ENCODE measurements around the gene MRTFA.
"Not testable (repeated sequence)": the region's sequence is repeated elsewhere in the genome, so short reads cannot be mapped to it uniquely, and the experiment has no call there.

The MRTFA gene

GRCh38 chr22:40679249-40679963 lies 42.9 kb upstream of the MRTFA start, which contains the start of gene MCHR1:
Gene MCHR1, plus strand, starts transcription at chr22:40679484. Its CDS starts 169 bp downstream, at chr22:40679653.
- no peak for TF ChIP-seq CTCF (IDR thresholded peaks at IDR 0.05; ENCODE audit: insufficient read depth, missing control alignments)
- DNase-seq (ENCODE audit: insufficient read length, low spot score) (no peak), FAIRE-seq (no peak)

GRCh38 chr22:40678493-40679248 lies 42.2 kb upstream of the MRTFA start:
- DNase-seq (ENCODE audit: insufficient read length, low spot score): no peak
- no peak for TF ChIP-seq CTCF (IDR thresholded peaks at IDR 0.05; ENCODE audit: insufficient read depth, missing control alignments)
- FAIRE-seq: no peak

DNA sequence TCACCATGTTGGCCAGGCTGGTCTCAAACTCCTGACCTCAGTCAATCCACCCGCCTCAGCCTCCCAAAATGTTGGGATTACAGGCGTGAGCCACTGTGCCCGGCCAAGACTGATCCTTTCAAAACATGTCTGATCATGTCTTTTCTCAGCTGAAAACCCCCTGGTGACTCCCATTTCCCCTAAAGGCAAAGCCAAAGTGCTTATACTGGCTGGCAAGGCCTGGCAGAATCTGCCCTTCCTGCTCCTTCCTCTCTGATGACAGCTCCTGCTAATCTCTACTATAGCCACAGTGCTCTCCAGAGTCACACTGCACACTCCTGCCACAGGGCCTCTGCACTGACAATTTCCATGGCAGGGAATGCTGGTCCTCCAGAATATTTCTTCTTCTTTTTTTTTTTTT lies 40.1 kb upstream of the MRTFA start:
- no peak for FAIRE-seq

DNA sequence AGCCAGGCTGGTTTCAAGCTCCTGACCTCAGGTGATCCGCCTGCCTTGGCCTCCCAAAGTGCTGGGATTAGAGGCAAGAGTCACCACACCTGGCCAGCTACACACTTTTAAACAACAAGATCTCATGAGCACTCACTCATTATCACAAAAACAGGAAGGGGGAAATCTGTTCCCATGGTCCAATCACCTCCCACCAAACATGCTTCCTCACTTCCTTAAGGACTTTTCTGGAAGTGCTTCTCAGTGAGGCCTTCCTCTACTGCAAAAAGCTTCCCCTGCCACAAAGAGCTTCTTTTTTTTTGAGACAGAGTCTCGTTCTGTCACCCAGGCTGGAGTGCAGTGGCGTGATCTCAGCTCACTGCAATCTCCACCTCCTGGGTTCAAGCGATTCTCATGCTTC lies 39.6 kb upstream of the MRTFA start:
- not testable (repeated sequence) for DNase-seq (ENCODE audit: insufficient read length, low spot score); FAIRE-seq

More for the DNA sequence above, 40.1 kb upstream of the MRTFA start:
- no peak for DNase-seq (ENCODE audit: insufficient read length, low spot score)
- no peak for TF ChIP-seq CTCF (IDR thresholded peaks at IDR 0.05; ENCODE audit: insufficient read depth, missing control alignments)

GRCh38 chr22:40674274-40674673 lies 37.8 kb upstream of the MRTFA start:
- no peak for TF ChIP-seq CTCF (IDR thresholded peaks at IDR 0.05; ENCODE audit: insufficient read depth, missing control alignments)
- no peak for FAIRE-seq
- DNase-seq (ENCODE audit: insufficient read length, low spot score): no peak

- no peak for TF ChIP-seq CTCF (IDR thresholded peaks at IDR 0.05; ENCODE audit: insufficient read depth, missing control alignments)
- no peak for FAIRE-seq
These were observed 36.5 kb upstream of the MRTFA start for GRCh38 chr22:40673017-40673416.

DNA sequence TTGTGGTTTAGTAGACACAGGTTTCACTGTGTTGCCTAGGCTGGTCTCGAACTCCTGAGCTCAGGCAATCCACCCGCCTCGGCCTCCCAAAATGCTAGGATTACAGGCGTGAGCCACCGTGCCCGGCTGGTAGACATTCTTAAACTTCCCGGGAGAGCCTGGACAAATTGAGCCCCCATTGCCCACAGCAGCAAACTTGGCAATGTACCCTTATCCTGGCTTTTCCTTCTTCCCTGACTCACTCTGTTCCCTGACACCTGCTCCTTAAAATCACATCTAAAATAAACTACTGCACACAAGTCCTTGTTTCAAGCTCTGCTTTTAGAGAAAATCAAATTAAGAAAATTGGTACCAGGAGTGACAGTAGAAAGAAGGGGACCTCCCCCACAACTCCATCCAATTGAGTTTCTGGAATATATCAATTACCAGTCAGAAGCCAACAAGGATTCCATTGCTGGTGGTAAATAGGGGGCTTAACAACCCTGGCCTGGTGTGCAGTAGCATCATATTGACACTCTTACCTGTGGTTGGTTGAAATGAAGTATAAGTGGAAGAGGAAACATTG lies 35.4 kb upstream of the MRTFA start:
- FAIRE-seq (no peak), DNase-seq (ENCODE audit: insufficient read length, low spot score) (no peak)
- TF ChIP-seq CTCF (IDR thresholded peaks at IDR 0.05; ENCODE audit: insufficient read depth, missing control alignments): no peak

More at GRCh38 chr22:40673017-40673416, 36.5 kb upstream of the MRTFA start:
- no peak for DNase-seq (ENCODE audit: insufficient read length, low spot score)
